PFSK-1 (cell line): Measurements from ENCODE around the gene SNX18.

Experiments
- POLR2AphosphoS5 ChIP-seq: IDR thresholded peaks from 2 replicates; pipeline ENCODE4 v1.6.1; 2012; ENCODE audit warnings: low read depth, mild to moderate bottlenecking, control low read depth, low read length, moderate library complexity
- REST ChIP-seq, 2 experiments: IDR thresholded peaks; 2 replicates each; pipeline versions ENCODE4 v1.6.1 to v1.8.0; 2011 to 2012; ENCODE audit warnings: low read depth in 2 of 2, low read length in 2 of 2, control low read depth in 1 of 2, inconsistent platforms in 1 of 2, mild to moderate bottlenecking in 1 of 2, moderate library complexity in 1 of 2; ENCODE audit not compliant: insufficient read depth in 1 of 2
- SIN3A ChIP-seq: IDR thresholded peaks from 2 replicates; pipeline ENCODE4 v1.6.1; 2012; ENCODE audit warnings: mild to moderate bottlenecking, low read length, moderate library complexity, borderline replicate concordance; ENCODE audit not compliant: insufficient read depth
- TAF1 ChIP-seq: IDR thresholded peaks from 2 replicates; pipeline ENCODE4 v1.6.1; 2012; ENCODE audit warnings: low read length, control low read depth, borderline replicate concordance; ENCODE audit not compliant: insufficient read depth

- TF ChIP-seq POLR2AphosphoS5 (no peak), REST (IDR thresholded peaks at IDR 0.05; ENCODE audit: insufficient read depth in 1 of 2, low read depth in 2 of 2, low read length in 2 of 2) (no peak), TAF1 (no peak), SIN3A (no peak)
These were observed 1.4 kb downstream of the SNX18 start for GRCh38 chr5:54518818-54519508.
